Activated T-cell treated with anti-CD3 and anti-CD28 coated beads, Interleukin-2, amount 50 U/mL, for 4 hours (primary cell): ENCODE results near the gene MAML1. TPM values are rescaled to one million over a fixed set of nuclear protein-coding genes. Genes with fewer than 3 reads are reported as not detected.

Source experiments
- ATAC-seq, 2 donors: fragments of 200-7000 bp; cut with Tn5 transposase; one replicate each; pipeline ENCODE4 v1.10.0; 2021
- DNase-seq: peaks from one replicate; pipeline ENCODE4 v3.0.0-alpha.2; 2020
- H3K27me3 Mint-ChIP-seq: one replicate; pipeline ENCODE4 v1.8.0; 2021; ENCODE audit warnings: low read depth, mixed read lengths
- H3K36me3 Mint-ChIP-seq: one replicate; pipeline ENCODE4 v1.8.0; 2022; ENCODE audit warnings: mixed read lengths; ENCODE audit not compliant: insufficient read depth
- H3K4me1 Mint-ChIP-seq: one replicate; pipeline ENCODE4 v1.8.0; 2021; ENCODE audit warnings: low read depth, mixed read lengths
- H3K4me3 Mint-ChIP-seq: one replicate; pipeline ENCODE4 v1.8.0; 2021; ENCODE audit warnings: mild to moderate bottlenecking, moderate library complexity, mixed read lengths
- H3K9me3 Mint-ChIP-seq: one replicate; pipeline ENCODE4 v1.8.0; 2021; ENCODE audit warnings: mixed read lengths
- total RNA-seq, 3 donors: library from RNA; stranded (reverse); gene quantifications; one replicate each; pipeline ENCODE4 v1.2.1, GENCODE V29; 2021

Gene MAML1
- total RNA-seq, 3 donors from 2014 or later: 24.5 to 27.5 (median 26.9) TPM

- H3K27me3 Mint-ChIP-seq: no peaks in the 10 kb centered on the region
- H3K36me3 Mint-ChIP-seq: peaks cover 2% of the 10 kb centered on the region
- peak; percentile 78 to 81 for ATAC-seq
- H3K4me1 Mint-ChIP-seq: peaks cover 37% of the 10 kb centered on the region
- peak; percentile 39 for DNase-seq
- H3K4me3 Mint-ChIP-seq: peak within 1 kb of the TSS; percentile 81
- no peaks in the 10 kb centered on the region for H3K9me3 Mint-ChIP-seq
Observed at GRCh38 chr5:179806250-179807048, 73.8 kb downstream of the MAML1 start, which contains the start of gene MGAT4B. Gene MGAT4B, minus strand, starts transcription at chr5:179806866. Its CDS starts 283 bp downstream, at chr5:179806583.

- peaks cover 3% of the 10 kb centered on the region for H3K27me3 Mint-ChIP-seq
- H3K4me1 Mint-ChIP-seq: peaks cover 7% of the 10 kb centered on the region
- DNase-seq (no peak), ATAC-seq (no peak)
- H3K36me3 Mint-ChIP-seq: peaks cover 4% of the 10 kb centered on the region
- H3K9me3 Mint-ChIP-seq: no peaks in the 10 kb centered on the region
- H3K4me3 Mint-ChIP-seq: no peak overlapping the region
Observed at GRCh38 chr5:179812135-179812825, 79.7 kb downstream of the MAML1 start.

GRCh38 chr5:179812997-179813607 lies 80.5 kb downstream of the MAML1 start:
- no peak overlapping the region for H3K4me3 Mint-ChIP-seq
- H3K9me3 Mint-ChIP-seq: no peaks in the 10 kb centered on the region
- H3K4me1 Mint-ChIP-seq: peaks cover 11% of the 10 kb centered on the region
- DNase-seq (no peak), ATAC-seq (no peak)
- peaks cover 3% of the 10 kb centered on the region for H3K27me3 Mint-ChIP-seq
- H3K36me3 Mint-ChIP-seq: peaks cover 4% of the 10 kb centered on the region

GRCh38 chr5:179814090-179814489 lies 81.5 kb downstream of the MAML1 start:
- Mint-ChIP-seq H3K4me3 (no peak overlapping the region), H3K9me3 (no peaks in the 10 kb centered on the region)

GRCh38 chr5:179815491-179816249 lies 83.0 kb downstream of the MAML1 start:
- Mint-ChIP-seq H3K4me1 (peaks cover 26% of the 10 kb centered on the region), H3K27me3 (peaks cover 3% of the 10 kb centered on the region), H3K9me3 (no peaks in the 10 kb centered on the region), H3K36me3 (peaks cover 4% of the 10 kb centered on the region), H3K4me3 (peak overlapping the region; percentile 38)
- DNase-seq (no peak), ATAC-seq (no peak)

More at GRCh38 chr5:179814090-179814489, 81.5 kb downstream of the MAML1 start:
- H3K36me3 Mint-ChIP-seq: peaks cover 4% of the 10 kb centered on the region
- H3K27me3 Mint-ChIP-seq: peaks cover 3% of the 10 kb centered on the region
- ATAC-seq (no peak), DNase-seq (no peak)
- peaks cover 15% of the 10 kb centered on the region for H3K4me1 Mint-ChIP-seq

GRCh38 chr5:179816401-179816795 lies 83.8 kb downstream of the MAML1 start:
- H3K9me3 Mint-ChIP-seq: no peaks in the 10 kb centered on the region
- DNase-seq (no peak), ATAC-seq (no peak)
- no peak overlapping the region for H3K4me3 Mint-ChIP-seq
- peaks cover 26% of the 10 kb centered on the region for H3K4me1 Mint-ChIP-seq
- peaks cover 4% of the 10 kb centered on the region for H3K36me3 Mint-ChIP-seq
- peaks cover 3% of the 10 kb centered on the region for H3K27me3 Mint-ChIP-seq

- no peak for ATAC-seq
- DNase-seq: no peak
- peaks cover 4% of the 10 kb centered on the region for H3K36me3 Mint-ChIP-seq
- H3K4me1 Mint-ChIP-seq: peaks cover 30% of the 10 kb centered on the region
- no peaks in the 10 kb centered on the region for H3K9me3 Mint-ChIP-seq
- peak overlapping the region; percentile 8 for H3K4me3 Mint-ChIP-seq
- peaks cover 3% of the 10 kb centered on the region for H3K27me3 Mint-ChIP-seq
Observed at GRCh38 chr5:179816796-179817469, 84.3 kb downstream of the MAML1 start.

- Mint-ChIP-seq H3K4me1 (peaks cover 35% of the 10 kb centered on the region), H3K27me3 (peaks cover 3% of the 10 kb centered on the region), H3K36me3 (peaks cover 6% of the 10 kb centered on the region), H3K9me3 (no peaks in the 10 kb centered on the region), H3K4me3 (peak overlapping the region; percentile 8)
- no peak for ATAC-seq
- DNase-seq: no peak
Observed at GRCh38 chr5:179817470-179817840, 84.8 kb downstream of the MAML1 start.

- peaks cover 42% of the 10 kb centered on the region for H3K4me1 Mint-ChIP-seq
- H3K4me3 Mint-ChIP-seq: peak overlapping the region; percentile 69
- DNase-seq (no peak), ATAC-seq (no peak)
- H3K27me3 Mint-ChIP-seq: peaks cover 3% of the 10 kb centered on the region
- H3K9me3 Mint-ChIP-seq: no peaks in the 10 kb centered on the region
- H3K36me3 Mint-ChIP-seq: peaks cover 2% of the 10 kb centered on the region
Observed at GRCh38 chr5:179817890-179818745, 85.5 kb downstream of the MAML1 start.

GRCh38 chr5:179818746-179819295 lies 86.2 kb downstream of the MAML1 start:
- H3K9me3 Mint-ChIP-seq: no peaks in the 10 kb centered on the region
- peaks cover 2% of the 10 kb centered on the region for H3K36me3 Mint-ChIP-seq
- peaks cover 3% of the 10 kb centered on the region for H3K27me3 Mint-ChIP-seq
- ATAC-seq: peak; percentile 42 to 49
- H3K4me3 Mint-ChIP-seq: peak overlapping the region; percentile 69
- peaks cover 46% of the 10 kb centered on the region for H3K4me1 Mint-ChIP-seq
- peak; percentile 77 for DNase-seq

- no peaks in the 10 kb centered on the region for H3K9me3 Mint-ChIP-seq
- peaks cover 49% of the 10 kb centered on the region for H3K4me1 Mint-ChIP-seq
- H3K27me3 Mint-ChIP-seq: peaks cover 3% of the 10 kb centered on the region
- peak overlapping the region; percentile 74 for H3K4me3 Mint-ChIP-seq
- peaks cover 5% of the 10 kb centered on the region for H3K36me3 Mint-ChIP-seq
- ATAC-seq: peak in 1 of 2 donors; percentile 6
- no peak for DNase-seq
Observed at GRCh38 chr5:179819296-179820126, 86.9 kb downstream of the MAML1 start.

GRCh38 chr5:179820127-179820482 lies 87.5 kb downstream of the MAML1 start:
- Mint-ChIP-seq H3K4me3 (peak overlapping the region; percentile 74), H3K9me3 (no peaks in the 10 kb centered on the region), H3K36me3 (peaks cover 11% of the 10 kb centered on the region), H3K27me3 (peaks cover 3% of the 10 kb centered on the region), H3K4me1 (peaks cover 52% of the 10 kb centered on the region)
- DNase-seq: no peak
- no peak for ATAC-seq
